Activated effector memory CD4-positive, alpha-beta T cell treated with anti-CD3 and anti-CD28 coated beads, Interleukin-2, amount 50 U/mL, for 16 hours (primary cell): ENCODE data around the gene ZCCHC17.

Source experiments
- DNase-seq: peaks from one replicate; pipeline ENCODE4 v3.0.0-alpha.2; 2020

ZCCHC17 gene

GRCh38 chr1:31308036-31308435 is 11.2 kb downstream of the ZCCHC17 start:
- DNase-seq = no peak

GRCh38 chr1:31310198-31310597 is 13.4 kb downstream of the ZCCHC17 start:
- no peak for DNase-seq

- DNase-seq = no peak
Measured at GRCh38 chr1:31315902-31316301, 19.1 kb downstream of the ZCCHC17 start.

GRCh38 chr1:31318146-31318545 is 21.3 kb downstream of the ZCCHC17 start:
- DNase-seq = no peak

GRCh38 chr1:31324093-31324492 is 27.3 kb downstream of the ZCCHC17 start:
- no peak for DNase-seq

- DNase-seq = no peak
Measured at GRCh38 chr1:31324992-31325391, 28.2 kb downstream of the ZCCHC17 start.

GRCh38 chr1:31326461-31326860 is 29.6 kb downstream of the ZCCHC17 start:
- DNase-seq = no peak

GRCh38 chr1:31327381-31327780 is 30.5 kb downstream of the ZCCHC17 start:
- no peak for DNase-seq

- no peak for DNase-seq
Measured at GRCh38 chr1:31335007-31335406, 38.2 kb downstream of the ZCCHC17 start.

GRCh38 chr1:31336687-31337467 is 40.0 kb downstream of the ZCCHC17 start:
- no peak for DNase-seq

GRCh38 chr1:31344503-31344902 is 47.7 kb downstream of the ZCCHC17 start:
- DNase-seq = no peak

- no peak for DNase-seq
Measured at GRCh38 chr1:31345635-31346034, 48.8 kb downstream of the ZCCHC17 start.

GRCh38 chr1:31346785-31347184 is 50.0 kb downstream of the ZCCHC17 start:
- DNase-seq = no peak

- no peak for DNase-seq
Measured at GRCh38 chr1:31348449-31348848, 51.6 kb downstream of the ZCCHC17 start.

GRCh38 chr1:31354283-31354682 is 57.5 kb downstream of the ZCCHC17 start:
- DNase-seq = no peak

GRCh38 chr1:31356427-31356826 is 59.6 kb downstream of the ZCCHC17 start:
- DNase-seq = no peak

- no peak for DNase-seq
Measured at GRCh38 chr1:31361607-31362006, 64.8 kb downstream of the ZCCHC17 start.

GRCh38 chr1:31362032-31362431 is 65.2 kb downstream of the ZCCHC17 start:
- DNase-seq = no peak

GRCh38 chr1:31364561-31365250 is 67.9 kb downstream of the ZCCHC17 start:
- DNase-seq = no peak

GRCh38 chr1:31366796-31367195 is 70.0 kb downstream of the ZCCHC17 start:
- DNase-seq = no peak

GRCh38 chr1:31368611-31369107 is 71.8 kb downstream of the ZCCHC17 start:
- no peak for DNase-seq

GRCh38 chr1:31370021-31370420 is 73.2 kb downstream of the ZCCHC17 start:
- no peak for DNase-seq

- DNase-seq = no peak
Measured at GRCh38 chr1:31370565-31370964, 73.7 kb downstream of the ZCCHC17 start.
